Panc1 (cell line): Measurements from ENCODE around the gene KCNAB2.

Experiments used
- CTCF ChIP-seq: fragments of 450-650 bp; IDR thresholded peaks from 2 replicates; pipeline ENCODE4 v1.5.1; 2017; ENCODE audit warnings: mild to moderate bottlenecking
- POLR2AphosphoS5 ChIP-seq: IDR thresholded peaks from 2 replicates; pipeline ENCODE4 v1.6.1; 2012; ENCODE audit warnings: mild to moderate bottlenecking, low read depth, low read length, moderate library complexity
- REST ChIP-seq, 2 experiments: IDR thresholded peaks; 2 replicates each; pipeline ENCODE4 v1.6.1; 2011 to 2012; ENCODE audit warnings: low read depth in 2 of 2, control low read depth in 1 of 2, low read length in 1 of 2, mild to moderate bottlenecking in 1 of 2, moderate library complexity in 1 of 2; ENCODE audit not compliant: insufficient read depth in 1 of 2
- SIN3A ChIP-seq: IDR thresholded peaks from 2 replicates; pipeline ENCODE4 v1.6.1; 2012; ENCODE audit warnings: low read depth, mild to moderate bottlenecking, low read length, moderate library complexity, borderline replicate concordance; ENCODE audit not compliant: insufficient read depth
- TCF7L2 ChIP-seq: IDR thresholded peaks from 2 replicates; pipeline ENCODE4 v1.6.1; 2011; ENCODE audit warnings: mild to moderate bottlenecking, low read depth, low read length, inconsistent platforms

- TF ChIP-seq REST (IDR thresholded peaks at IDR 0.05; ENCODE audit: insufficient read depth in 1 of 2, low read depth in 2 of 2, low read length in 1 of 2) (no peak), CTCF (no peak), TCF7L2 (no peak), POLR2AphosphoS5 (no peak), SIN3A (no peak)
Observed at GRCh38 chr1:6028042-6028850, 17.4 kb upstream of the KCNAB2 start.
